Activated gamma-delta T cell (primary cell): Measurements from ENCODE around the gene ZNF655.

Experiments
- DNase-seq: peaks from one replicate; lab custom pipeline; 2025; lab: John Stamatoyannopoulos, UW

The ZNF655 gene

DNA sequence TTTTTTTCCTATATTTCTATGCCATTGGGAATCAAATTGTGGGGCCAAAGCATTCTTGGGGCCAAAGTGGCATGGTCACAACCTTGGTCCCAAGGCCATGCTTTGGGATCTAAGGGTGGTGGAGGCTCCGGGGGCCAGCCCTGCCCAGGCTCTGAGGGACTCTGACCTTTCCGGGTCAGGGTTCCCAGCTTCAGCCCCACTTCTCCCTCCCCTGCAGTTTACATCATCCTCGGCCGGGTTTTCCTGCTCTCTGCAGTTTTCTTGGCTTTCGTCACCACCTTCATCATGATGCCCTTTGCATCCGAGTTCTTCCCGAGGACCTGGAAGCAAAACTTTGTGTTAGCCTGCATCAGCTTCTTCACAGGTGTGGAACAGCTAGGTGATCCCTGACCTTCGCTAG lies 48.1 kb downstream of the ZNF655 start:
- no peak for DNase-seq

DNA sequence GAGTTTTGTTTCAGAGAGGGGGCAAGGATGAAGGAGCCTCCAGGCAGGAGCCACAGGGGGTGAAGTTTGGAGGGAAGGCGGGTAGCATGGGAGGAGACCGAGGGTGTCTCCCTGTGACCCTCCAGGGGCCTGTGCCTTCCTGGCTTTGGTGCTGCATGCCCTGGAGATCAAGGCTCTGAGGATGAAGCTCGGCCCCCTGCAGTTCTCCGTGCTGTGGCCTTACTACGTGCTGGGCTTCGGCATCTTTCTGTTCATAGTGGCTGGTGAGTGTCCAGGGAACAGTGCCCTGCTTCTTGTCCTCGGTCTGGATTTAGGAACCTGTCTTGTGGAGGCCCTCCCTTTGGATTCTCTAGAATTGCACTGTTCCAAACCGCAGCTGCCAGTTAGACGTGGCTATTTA lies 49.1 kb downstream of the ZNF655 start:
- no peak for DNase-seq

- no peak for DNase-seq
These were observed 56.1 kb downstream of the ZNF655 start for GRCh38 chr7:99614495-99614894.

DNA sequence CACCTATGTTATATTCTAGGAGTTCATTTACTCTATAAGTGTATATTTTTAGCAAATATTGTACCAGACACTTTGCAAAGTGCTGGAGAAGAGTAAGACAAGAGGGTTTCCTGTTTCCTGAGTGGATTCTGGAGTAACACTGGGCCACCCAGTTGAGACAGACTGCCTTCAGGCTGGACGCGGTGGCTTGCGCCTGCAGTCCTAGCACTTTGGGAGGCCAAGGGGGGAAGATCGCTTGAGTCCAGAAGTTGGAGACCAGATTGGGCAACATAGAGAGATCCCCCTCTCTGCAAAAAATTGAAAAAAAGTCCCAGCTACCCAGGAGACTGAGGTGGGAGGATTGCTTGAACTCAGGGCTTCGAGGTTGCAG lies 57.5 kb downstream of the ZNF655 start:
- no peak for DNase-seq

- DNase-seq, result peak; percentile 48
These were observed 58.1 kb downstream of the ZNF655 start, which contains the start of gene ZSCAN25 for GRCh38 chr7:99616359-99617191. Gene ZSCAN25 (plus strand): TSS chr7:99616946. CDS start chr7:99619607, 2,661 bp downstream.

DNA sequence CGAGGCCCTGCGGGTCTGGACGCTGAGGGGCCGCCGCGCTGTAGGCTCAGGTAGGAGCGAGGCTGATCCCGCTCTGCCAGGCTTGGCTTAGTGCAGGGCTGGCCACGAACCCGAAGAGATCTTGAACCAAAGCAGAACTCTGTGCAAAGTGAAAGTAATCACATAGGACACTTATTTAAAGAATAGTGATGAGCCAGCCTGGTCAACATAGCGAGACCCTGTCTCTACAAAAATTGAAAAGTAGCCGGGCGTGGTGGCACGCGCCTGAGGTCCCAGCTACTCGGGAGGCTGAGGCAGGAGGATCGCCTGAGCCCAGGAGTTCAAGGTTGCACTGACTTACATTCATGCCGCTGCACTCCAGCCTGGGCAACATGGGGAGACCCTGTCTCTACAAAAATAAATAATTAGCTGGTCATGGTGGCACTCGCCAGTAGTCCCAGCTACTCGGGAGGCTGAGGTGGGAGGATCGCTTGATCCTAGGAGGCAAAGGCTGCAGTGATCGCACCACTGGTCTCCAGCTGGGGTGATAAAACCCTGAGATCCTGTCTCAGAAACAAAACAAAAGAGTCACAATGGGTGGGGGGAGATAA lies 58.8 kb downstream of the ZNF655 start:
- no peak for DNase-seq

DNA sequence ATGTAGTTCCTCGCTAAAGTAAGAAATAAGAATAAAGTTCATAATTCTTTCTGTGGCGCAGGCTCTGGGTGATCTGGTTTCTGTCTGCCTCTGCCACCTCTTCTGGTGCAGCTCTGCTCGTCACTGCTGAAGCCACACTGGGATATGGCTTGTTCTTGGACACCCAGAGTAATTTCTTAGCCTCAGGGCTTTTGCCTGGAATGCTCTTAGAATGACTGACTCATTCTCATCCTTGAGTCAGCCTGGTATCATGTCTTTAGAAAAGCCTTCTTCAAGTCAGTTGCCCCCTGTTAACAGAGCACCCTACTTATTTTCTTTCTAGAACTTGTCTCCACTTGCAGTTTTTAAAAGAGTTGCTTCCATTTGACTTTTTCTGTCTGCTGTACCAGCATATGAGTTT lies 60.3 kb downstream of the ZNF655 start:
- no peak for DNase-seq

DNA sequence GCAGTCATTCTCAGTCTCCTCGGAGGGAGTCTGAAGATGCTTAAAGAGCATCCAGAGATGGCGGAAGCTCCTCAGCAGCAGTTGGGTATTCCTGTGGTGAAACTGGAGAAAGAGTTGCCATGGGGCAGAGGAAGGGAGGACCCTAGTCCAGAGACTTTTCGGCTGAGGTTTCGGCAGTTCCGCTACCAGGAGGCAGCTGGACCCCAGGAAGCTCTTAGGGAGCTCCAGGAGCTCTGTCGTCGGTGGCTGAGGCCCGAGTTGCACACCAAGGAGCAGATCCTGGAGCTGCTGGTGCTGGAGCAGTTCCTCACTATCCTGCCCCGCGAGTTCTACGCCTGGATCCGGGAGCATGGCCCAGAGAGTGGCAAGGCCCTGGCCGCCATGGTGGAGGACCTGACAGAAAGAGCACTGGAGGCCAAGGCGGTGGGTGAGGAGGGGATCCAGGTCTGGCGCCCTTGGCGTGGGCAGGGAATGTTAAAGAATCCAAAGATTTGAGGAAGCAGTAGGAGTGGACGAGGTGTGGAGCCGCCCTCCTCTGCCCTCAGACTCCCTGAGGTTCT lies 61.2 kb downstream of the ZNF655 start:
- DNase-seq, result no peak

GRCh38 chr7:99621271-99621670 lies 62.8 kb downstream of the ZNF655 start:
- DNase-seq, result no peak

DNA sequence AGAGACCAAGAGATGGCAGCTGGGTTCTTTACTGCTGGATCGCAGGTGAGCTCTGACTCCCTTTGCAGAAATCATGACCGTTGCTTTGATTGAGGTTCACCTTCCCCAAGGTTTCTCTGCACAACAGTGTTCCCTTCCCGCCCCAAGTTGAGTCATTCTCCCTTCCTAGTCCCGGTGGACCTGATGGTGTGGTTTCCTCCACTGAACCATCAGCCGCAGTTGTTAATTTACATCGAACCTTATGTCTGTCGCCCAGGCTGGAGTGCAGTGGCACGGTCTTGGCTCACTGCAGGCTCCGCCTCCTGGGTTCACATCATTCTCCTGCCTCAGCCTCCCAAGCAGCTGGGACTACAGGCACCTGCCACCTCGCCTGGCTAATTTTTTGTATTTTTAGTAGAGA lies 64.2 kb downstream of the ZNF655 start:
- DNase-seq, result no peak

GRCh38 chr7:99623091-99623693 lies 64.8 kb downstream of the ZNF655 start:
- no peak for DNase-seq

- DNase-seq, result no peak
These were observed 65.4 kb downstream of the ZNF655 start for GRCh38 chr7:99623702-99624447.

- peak; percentile 38 for DNase-seq
These were observed 66.0 kb downstream of the ZNF655 start for GRCh38 chr7:99624484-99624883.

- DNase-seq, result no peak
These were observed 66.9 kb downstream of the ZNF655 start for GRCh38 chr7:99625321-99625720.

- DNase-seq, result no peak
These were observed 67.5 kb downstream of the ZNF655 start for GRCh38 chr7:99625961-99626360.
